Bronchial epithelial cell (primary cell): ENCODE data around the gene CLOCK. TPM values are rescaled to one million over a fixed set of nuclear protein-coding genes. Genes with fewer than 3 reads are reported as not detected.

ENCODE experiments used
- DNase-seq: peaks from one replicate; pipeline ENCODE4 v3.0.0-alpha.2; 2010; ENCODE audit warnings: low read depth
- FAIRE-seq: peaks from 2 replicates; lab custom pipeline; 2011; peaks lifted over from hg19 to GRCh38; lab: Jason Lieb, UNC
- H3K27me3 ChIP-seq: 2 replicates; pipeline ENCODE4 v1.5.1; 2011; ENCODE audit warnings: low read length; ENCODE audit not compliant: control insufficient read depth, insufficient read depth
- H3K36me3 ChIP-seq: 2 replicates; pipeline ENCODE4 v1.5.1; 2011; ENCODE audit warnings: low read length; ENCODE audit not compliant: control insufficient read depth, insufficient read depth
- H3K4me3 ChIP-seq: 2 replicates; pipeline ENCODE4 v1.5.1; 2011; ENCODE audit warnings: mild to moderate bottlenecking, low read depth, low read length, control low read depth
- CTCF ChIP-seq: IDR thresholded peaks from 2 replicates; pipeline ENCODE4 v1.5.1; 2011; ENCODE audit warnings: mild to moderate bottlenecking, moderate library complexity, low read length, control low read depth, inconsistent platforms; ENCODE audit not compliant: insufficient read depth, severe bottlenecking
- total RNA-seq: library from RNA; depleted of rRNA; stranded (reverse); fragments of >200 nt; gene quantifications from 2 replicates; pipeline ENCODE4 v1.2.1, GENCODE V29; 2014

The CLOCK gene
- total RNA-seq, 1 donor from 2014 or later: 20.8 TPM

GRCh38 chr4:55437356-55437796, 109.3 kb downstream of the CLOCK start:
- no peaks in the 10 kb centered on the region for H3K27me3 ChIP-seq
- no peak for TF ChIP-seq CTCF
- FAIRE-seq (no peak), DNase-seq (peak; percentile 64)
- H3K4me3 ChIP-seq: no peak overlapping the region
- peaks cover 7% of the 10 kb centered on the region for H3K36me3 ChIP-seq

DNA sequence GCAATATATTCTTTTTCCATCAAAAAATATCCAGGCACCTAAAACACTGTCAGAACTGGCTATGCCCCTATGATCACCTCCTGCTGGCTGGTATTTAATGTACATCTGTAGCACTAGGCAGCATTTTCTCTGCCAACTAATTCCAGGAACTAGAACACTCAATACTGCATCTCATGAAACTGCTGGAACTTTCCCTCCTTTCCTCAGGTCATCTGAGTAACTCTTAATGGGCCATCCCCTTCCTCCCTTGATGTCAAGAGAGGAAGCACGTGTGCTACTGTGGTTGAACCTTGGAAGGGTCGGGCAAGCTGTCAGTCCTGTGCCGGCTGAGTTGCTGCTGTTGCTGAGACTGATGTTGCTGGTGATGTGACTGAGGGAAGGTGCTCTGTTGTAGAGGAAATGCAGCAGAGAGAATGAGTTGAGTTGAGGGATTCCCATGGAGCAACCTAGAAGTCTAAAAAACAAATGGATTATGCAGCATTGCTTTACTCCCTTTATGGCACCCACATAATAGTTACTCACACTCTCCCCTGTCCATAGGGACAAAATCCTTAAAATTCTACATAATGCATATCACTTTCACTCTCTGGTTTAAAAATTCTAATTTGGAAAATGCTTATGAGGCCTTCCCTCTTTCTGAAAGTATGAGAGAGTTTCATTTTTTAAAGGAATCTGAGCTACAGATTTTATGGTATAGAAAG, 111.4 kb downstream of the CLOCK start:
- no peak overlapping the region for H3K4me3 ChIP-seq
- peak; percentile 38 for TF ChIP-seq CTCF
- DNase-seq (peak; percentile 28), FAIRE-seq (no peak)
- H3K27me3 ChIP-seq: no peaks in the 10 kb centered on the region
- H3K36me3 ChIP-seq: peaks cover 7% of the 10 kb centered on the region

DNA sequence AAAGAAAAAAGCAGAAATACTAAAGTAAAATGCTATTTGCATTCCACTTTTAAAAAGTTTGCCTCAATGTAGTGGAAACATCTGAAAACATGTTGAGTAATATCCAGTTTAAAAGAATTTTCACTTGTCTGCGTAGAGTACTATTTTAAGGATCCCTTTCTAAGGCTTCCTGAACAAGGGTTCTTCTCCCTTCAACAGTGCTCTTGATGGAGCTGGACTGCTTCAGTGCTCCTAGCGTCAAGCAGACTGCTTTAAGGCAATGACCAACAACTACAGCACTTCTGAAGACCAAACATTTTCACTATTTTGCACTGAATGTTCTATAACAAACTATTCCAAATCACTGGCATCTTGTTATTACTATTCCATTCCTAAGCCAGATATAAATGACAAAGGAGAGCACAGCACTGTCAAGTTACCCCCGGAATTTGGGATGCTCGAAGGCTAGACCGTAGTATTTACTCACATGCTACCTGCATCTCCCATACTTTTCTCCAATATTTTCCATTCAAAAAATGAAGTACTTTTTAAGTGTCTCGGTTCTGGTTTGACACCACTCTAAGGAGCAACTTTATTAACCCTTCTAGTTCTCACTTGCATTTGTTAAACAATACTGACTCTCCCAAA, 114.9 kb downstream of the CLOCK start:
- H3K27me3 ChIP-seq: no peaks in the 10 kb centered on the region
- FAIRE-seq: no peak
- no peak for TF ChIP-seq CTCF
- H3K4me3 ChIP-seq: no peak overlapping the region
- peaks cover 5% of the 10 kb centered on the region for H3K36me3 ChIP-seq
- no peak for DNase-seq

DNA sequence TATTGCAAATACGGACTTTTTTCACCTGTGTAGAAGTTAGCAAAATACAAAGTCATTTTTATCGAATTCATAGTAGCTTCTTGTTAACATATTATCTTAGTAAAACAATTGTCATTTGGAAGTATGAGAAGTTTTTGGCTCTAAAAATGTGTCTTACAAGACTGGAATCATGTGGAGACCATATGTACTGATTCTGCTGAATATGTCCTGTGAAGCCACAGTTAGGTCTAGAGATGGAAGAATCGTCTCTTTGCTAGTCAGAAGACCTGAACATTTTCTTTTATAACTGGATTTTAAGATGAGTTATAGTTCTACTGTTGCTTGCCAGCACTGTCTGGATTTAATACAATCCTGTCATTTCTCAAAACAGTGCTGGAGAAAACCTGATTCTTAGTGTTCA, 121.9 kb downstream of the CLOCK start:
- no peak for FAIRE-seq
- peaks cover 16% of the 10 kb centered on the region for H3K36me3 ChIP-seq

GRCh38 chr4:55416176-55416575, 130.5 kb downstream of the CLOCK start:
- Histone ChIP-seq H3K4me3 (no peak overlapping the region), H3K27me3 (no peaks in the 10 kb centered on the region), H3K36me3 (peaks cover 24% of the 10 kb centered on the region)
- FAIRE-seq (no peak), DNase-seq (no peak)
- no peak for TF ChIP-seq CTCF

More for the DNA sequence above, 121.9 kb downstream of the CLOCK start:
- no peak for DNase-seq
- no peaks in the 10 kb centered on the region for H3K27me3 ChIP-seq
- TF ChIP-seq CTCF: no peak
- H3K4me3 ChIP-seq: no peak overlapping the region
